MCF 10A (cell line): ENCODE results near the gene SHOX. TPM values are rescaled to one million over a fixed set of nuclear protein-coding genes. Genes with fewer than 3 reads are reported as not detected.
"Not testable (repeated sequence)": the region's sequence is repeated elsewhere in the genome, so short reads cannot be mapped to it uniquely, and the experiment has no call there.

Experiments
- BruUV-seq: library from RNA; stranded (reverse); fragments of 400-500 nt; replicated peaks from 2 replicates; lab custom pipeline; 2021; lab: Mats Ljungman, UMichigan
- CTCF ChIA-PET: fragments of 300-600 bp; sonication (Branson Sonifier 250); formaldehyde crosslinking; extraction: SDS; loops from one replicate; lab custom pipeline; 2021; ENCODE audit warnings: antibody characterized with exemption, inconsistent platforms; lab: Yijun Ruan, JAX
- POLR2A ChIA-PET: fragments of 300-600, 350-650 bp; sonication (Branson Sonifier 250); formaldehyde crosslinking; extraction: SDS; loops from one replicate; lab custom pipeline; 2020; ENCODE audit warnings: antibody characterized with exemption, inconsistent platforms; lab: Yijun Ruan, JAX
- DNase-seq: peaks from one replicate; pipeline ENCODE4 v3.0.0-alpha.2; 2018; ENCODE audit not compliant: unreplicated experiment
- H3K27ac Mint-ChIP-seq: one replicate; pipeline ENCODE4 v1.8.0; 2022; ENCODE audit warnings: mild to moderate bottlenecking, low read depth, mixed read lengths; ENCODE audit not compliant: unreplicated experiment
- H3K27me3 Mint-ChIP-seq: one replicate; pipeline ENCODE4 v1.8.0; 2022; ENCODE audit warnings: mixed read lengths; ENCODE audit not compliant: insufficient read depth, unreplicated experiment
- H3K36me3 Mint-ChIP-seq: one replicate; pipeline ENCODE4 v1.8.0; 2022; ENCODE audit warnings: mild to moderate bottlenecking, moderate library complexity, mixed read lengths; ENCODE audit not compliant: insufficient read depth, unreplicated experiment
- H3K4me1 Mint-ChIP-seq: one replicate; pipeline ENCODE4 v1.8.0; 2022; ENCODE audit warnings: mixed read lengths; ENCODE audit not compliant: insufficient read depth, unreplicated experiment
- H3K4me3 Mint-ChIP-seq: one replicate; pipeline ENCODE4 v1.8.0; 2022; ENCODE audit warnings: mild to moderate bottlenecking, moderate library complexity, mixed read lengths; ENCODE audit not compliant: unreplicated experiment
- H3K9me3 Mint-ChIP-seq: one replicate; pipeline ENCODE4 v1.8.0; 2022; ENCODE audit warnings: mixed read lengths; ENCODE audit not compliant: unreplicated experiment
- CTCF ChIP-seq: fragments of 200-600 bp; IDR thresholded peaks from one replicate; pipeline ENCODE4 v1.8.0; 2022; ENCODE audit warnings: antibody characterized with exemption, mild to moderate bottlenecking; ENCODE audit not compliant: unreplicated experiment
- intact Hi-C: fragments of 100-400 bp; cut with micrococcal nuclease; formaldehyde crosslinking; loops from 2 replicates; pipeline ENCODE4 v1.14.1; 2022
- total RNA-seq: library from RNA; stranded (reverse); gene quantifications from 2 replicates; pipeline ENCODE4 v1.2.3, GENCODE V29; 2022

The SHOX gene
- total RNA-seq, 1 experiment from 2014 or later = not detected

- no TSS peak for BruUV-seq
- POLR2A ChIA-PET = no interaction called here
- H3K4me3 Mint-ChIP-seq = no peak overlapping the region
- no peaks in the 10 kb centered on the region for H3K4me1 Mint-ChIP-seq
- no peak for DNase-seq
- intact Hi-C loops = no loop called here
- peaks cover 34% of the 10 kb centered on the region for H3K9me3 Mint-ChIP-seq
- no peak for TF ChIP-seq CTCF
- H3K36me3 Mint-ChIP-seq = no peaks in the 10 kb centered on the region
- H3K27ac Mint-ChIP-seq = no peak overlapping the region
- CTCF ChIA-PET = no interaction called here
- H3K27me3 Mint-ChIP-seq = no peaks in the 10 kb centered on the region
Observed at GRCh38 chrX:619451-619811, 11.2 kb upstream of the SHOX start.

- H3K9me3 Mint-ChIP-seq = peaks cover 35% of the 10 kb centered on the region
- no peaks in the 10 kb centered on the region for H3K4me1 Mint-ChIP-seq
- no peaks in the 10 kb centered on the region for H3K27me3 Mint-ChIP-seq
- intact Hi-C loops = no loop called here
- H3K36me3 Mint-ChIP-seq = no peaks in the 10 kb centered on the region
- no peak overlapping the region for H3K27ac Mint-ChIP-seq
- no peak for DNase-seq
- BruUV-seq = no TSS peak
- ChIA-PET CTCF (no interaction called here), POLR2A (no interaction called here)
- TF ChIP-seq CTCF = no peak
- no peak overlapping the region for H3K4me3 Mint-ChIP-seq
Observed at GRCh38 chrX:619812-620531, 10.6 kb upstream of the SHOX start.

GRCh38 chrX:621705-622503 is 8.7 kb upstream of the SHOX start:
- H3K4me3 Mint-ChIP-seq = no peak overlapping the region
- peaks cover 54% of the 10 kb centered on the region for H3K9me3 Mint-ChIP-seq
- no peak for TF ChIP-seq CTCF
- intact Hi-C loops = no loop called here
- ChIA-PET CTCF (no interaction called here), POLR2A (no interaction called here)
- H3K27me3 Mint-ChIP-seq = no peaks in the 10 kb centered on the region
- H3K27ac Mint-ChIP-seq = no peak overlapping the region
- H3K36me3 Mint-ChIP-seq = peaks cover 3% of the 10 kb centered on the region
- no peaks in the 10 kb centered on the region for H3K4me1 Mint-ChIP-seq
- no TSS peak for BruUV-seq
- DNase-seq = no peak

GRCh38 chrX:622802-623201 is 7.8 kb upstream of the SHOX start:
- DNase-seq, BruUV-seq, H3K4me3 Mint-ChIP-seq, H3K27ac Mint-ChIP-seq, POLR2A ChIA-PET, H3K4me1 Mint-ChIP-seq, intact Hi-C loops, CTCF ChIA-PET, H3K36me3 Mint-ChIP-seq, H3K27me3 Mint-ChIP-seq: not testable (repeated sequence)
- peaks cover 60% of the 10 kb centered on the region for H3K9me3 Mint-ChIP-seq
